GM23338 (cell line): ENCODE measurements around the gene ARHGAP28. TPM values are rescaled to one million over a fixed set of nuclear protein-coding genes. Genes with fewer than 3 reads are reported as not detected.

Experiments
- ATAC-seq: fragments of 200-7000 bp; cut with Tn5 transposase; 3 replicates; pipeline ENCODE4 v1.9.1; 2020
- DNase-seq: peaks from one replicate; pipeline ENCODE4 v3.0.0-alpha.2; 2015; ENCODE audit warnings: low spot score
- H2AFZ ChIP-seq: fragments of 200-600 bp; sonication (generic); 2 replicates; pipeline ENCODE4 v1.8.0; 2016; ENCODE audit warnings: antibody characterized with exemption, mild to moderate bottlenecking, moderate library complexity
- H3F3A ChIP-seq: fragments of 200-600 bp; sonication (generic); replicated peaks from 2 replicates; pipeline ENCODE4 v1.8.0; 2017; ENCODE audit warnings: antibody characterized with exemption, mixed run types, low read depth
- H3K27ac ChIP-seq: fragments of 200-600 bp; sonication (generic); 2 replicates; pipeline ENCODE4 v1.6.1; 2016; ENCODE audit warnings: low read depth
- H3K27me3 ChIP-seq: fragments of 200-600 bp; sonication (generic); 2 replicates; pipeline ENCODE4 v1.8.0; 2016; ENCODE audit warnings: mild to moderate bottlenecking, mixed run types, moderate library complexity; ENCODE audit not compliant: insufficient read depth
- H3K36me3 ChIP-seq: fragments of 200-600 bp; sonication (generic); 2 replicates; pipeline ENCODE4 v1.8.0; 2016; ENCODE audit warnings: mild to moderate bottlenecking; ENCODE audit not compliant: insufficient read depth
- H3K4me1 ChIP-seq: fragments of 200-600 bp; sonication (generic); 2 replicates; pipeline ENCODE4 v1.8.0; 2016; ENCODE audit warnings: mild to moderate bottlenecking, moderate library complexity; ENCODE audit not compliant: insufficient read depth
- H3K4me2 ChIP-seq: fragments of 200-600 bp; sonication (generic); 2 replicates; pipeline ENCODE4 v1.7.1; 2017; ENCODE audit warnings: mixed run types
- H3K4me3 ChIP-seq: fragments of 200-600 bp; sonication (generic); 2 replicates; pipeline ENCODE4 v1.6.1; 2016; ENCODE audit warnings: mixed run types
- H3K79me2 ChIP-seq: fragments of 200-600 bp; sonication (generic); replicated peaks from 2 replicates; pipeline ENCODE4 v1.8.0; 2017; ENCODE audit warnings: mild to moderate bottlenecking; ENCODE audit not compliant: insufficient read depth
- H3K9me2 ChIP-seq: fragments of 200-600 bp; sonication (generic); 2 replicates; pipeline ENCODE4 v1.8.0; 2017; ENCODE audit not compliant: insufficient read depth
- H4K20me1 ChIP-seq: fragments of 200-600 bp; sonication (generic); replicated peaks from 2 replicates; pipeline ENCODE4 v1.8.0; 2017; ENCODE audit warnings: mild to moderate bottlenecking; ENCODE audit not compliant: insufficient read depth
- H3K27ac Mint-ChIP-seq: 2 replicates; pipeline ENCODE4 v1.8.0; 2020; ENCODE audit warnings: inconsistent platforms, mild to moderate bottlenecking, moderate library complexity, mixed read lengths
- H3K27me3 Mint-ChIP-seq: 3 replicates; pipeline ENCODE4 v1.8.0; 2022; ENCODE audit warnings: low read depth, mild to moderate bottlenecking, moderate library complexity, mixed read lengths, inconsistent platforms; ENCODE audit not compliant: insufficient read depth, poor library complexity
- H3K36me3 Mint-ChIP-seq: 3 replicates; pipeline ENCODE4 v1.8.0; 2021; ENCODE audit warnings: low read depth, mild to moderate bottlenecking, inconsistent platforms, moderate library complexity, mixed read lengths
- H3K4me1 Mint-ChIP-seq: 3 replicates; pipeline ENCODE4 v1.8.0; 2020; ENCODE audit warnings: mild to moderate bottlenecking, inconsistent platforms, mixed read lengths
- H3K4me3 Mint-ChIP-seq: 3 replicates; pipeline ENCODE4 v1.8.0; 2021; ENCODE audit warnings: moderate library complexity, mild to moderate bottlenecking, inconsistent platforms, mixed read lengths
- H3K9me3 Mint-ChIP-seq: 3 replicates; pipeline ENCODE4 v1.8.0; 2020; ENCODE audit warnings: moderate library complexity, mild to moderate bottlenecking, inconsistent platforms, mixed read lengths
- CREB1 ChIP-seq: fragments of 250-450 bp; sonication (Bioruptor Pico); IDR thresholded peaks from 2 replicates; pipeline ENCODE4 v1.5.0; 2020; ENCODE audit warnings: low read depth, mild to moderate bottlenecking, moderate library complexity
- EZH2 ChIP-seq: fragments of 200-600 bp; sonication (generic); IDR thresholded peaks from one replicate; pipeline ENCODE4 v1.8.0; 2017; ENCODE audit warnings: antibody characterized with exemption, mild to moderate bottlenecking, low read depth; ENCODE audit not compliant: unreplicated experiment
- EZH2phosphoT487 ChIP-seq: fragments of 200-600 bp; sonication (generic); IDR thresholded peaks from one replicate; pipeline ENCODE4 v1.8.1; 2018; ENCODE audit warnings: antibody characterized with exemption; ENCODE audit not compliant: unreplicated experiment
- JUNB ChIP-seq: IDR thresholded peaks from one replicate; pipeline ENCODE4 v1.6.1; 2016; ENCODE audit warnings: antibody characterized with exemption; ENCODE audit not compliant: unreplicated experiment
- ZNF114 ChIP-seq: fragments of 250-450 bp; sonication (Bioruptor Pico); IDR thresholded peaks from 2 replicates; pipeline ENCODE4 v1.5.0; 2020; ENCODE audit warnings: mild to moderate bottlenecking, moderate library complexity
- polyA plus RNA-seq: library from polyadenylated mRNA; unstranded; fragments of >200 nt; fragmentation: Nextera tagmentation; extraction: Ambion mirVana; gene quantifications from 2 replicates; pipeline ENCODE4 v1.2.1, GENCODE V29; 2016
- total RNA-seq: library from RNA; depleted of rRNA; stranded (reverse); fragments of >200 nt; shearing (Covaris generic); gene quantifications from 2 replicates; pipeline ENCODE4 v1.2.3, GENCODE V29; 2014
- TF ChIP-seq, protein P1 (sequence below): fragments of 250-450 bp; sonication (Bioruptor Pico); IDR thresholded peaks from 2 replicates; pipeline ENCODE4 v1.5.0; 2020; ENCODE audit warnings: mild to moderate bottlenecking, moderate library complexity
- TF ChIP-seq, protein P2 (sequence below), 2 experiments: fragments of 200-600 bp in 1 of 2; sonication (generic) in 1 of 2; conservative IDR thresholded peaks; 2 replicates each; pipeline versions ENCODE4 v1.5.1 to v1.6.1; 2016 to 2017; ENCODE audit warnings: antibody characterized with exemption in 2 of 2, low read depth in 2 of 2, mild to moderate bottlenecking in 2 of 2, moderate library complexity in 1 of 2

Gene ARHGAP28
- total and polyA plus RNA-seq, 2 experiments from 2014 or later: 2.8 to 9.6 TPM

DNA sequence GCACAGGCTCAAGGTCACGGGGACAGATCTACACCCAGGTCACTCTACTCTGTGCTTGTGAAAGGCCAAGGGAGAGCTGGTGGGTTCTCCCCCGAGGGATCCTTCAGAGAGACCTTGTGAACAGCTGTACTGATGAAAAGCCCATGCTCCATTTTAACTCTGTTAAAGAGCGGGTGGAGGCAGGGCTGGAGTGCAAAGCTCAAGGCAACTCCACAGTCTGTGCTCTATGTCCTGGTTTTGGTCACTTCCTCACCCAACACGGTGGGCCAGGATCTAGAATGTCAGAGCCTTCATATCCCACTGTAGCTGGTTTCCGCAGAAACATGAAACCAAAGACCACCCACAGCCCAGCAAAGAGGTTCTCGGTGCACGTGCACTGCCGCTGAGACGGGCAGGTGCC, 210.9 kb downstream of the ARHGAP28 start:
- no peak for ATAC-seq
- H3K9me2 ChIP-seq: no peaks in the 10 kb centered on the region
- TF ChIP-seq EZH2 (no peak), JUNB (no peak), CREB1 (CRISPR knock-in tag) (no peak), EZH2phosphoT487 (no peak), ZNF114 (CRISPR knock-in tag) (no peak)
- TF ChIP-seq, protein P1, sequence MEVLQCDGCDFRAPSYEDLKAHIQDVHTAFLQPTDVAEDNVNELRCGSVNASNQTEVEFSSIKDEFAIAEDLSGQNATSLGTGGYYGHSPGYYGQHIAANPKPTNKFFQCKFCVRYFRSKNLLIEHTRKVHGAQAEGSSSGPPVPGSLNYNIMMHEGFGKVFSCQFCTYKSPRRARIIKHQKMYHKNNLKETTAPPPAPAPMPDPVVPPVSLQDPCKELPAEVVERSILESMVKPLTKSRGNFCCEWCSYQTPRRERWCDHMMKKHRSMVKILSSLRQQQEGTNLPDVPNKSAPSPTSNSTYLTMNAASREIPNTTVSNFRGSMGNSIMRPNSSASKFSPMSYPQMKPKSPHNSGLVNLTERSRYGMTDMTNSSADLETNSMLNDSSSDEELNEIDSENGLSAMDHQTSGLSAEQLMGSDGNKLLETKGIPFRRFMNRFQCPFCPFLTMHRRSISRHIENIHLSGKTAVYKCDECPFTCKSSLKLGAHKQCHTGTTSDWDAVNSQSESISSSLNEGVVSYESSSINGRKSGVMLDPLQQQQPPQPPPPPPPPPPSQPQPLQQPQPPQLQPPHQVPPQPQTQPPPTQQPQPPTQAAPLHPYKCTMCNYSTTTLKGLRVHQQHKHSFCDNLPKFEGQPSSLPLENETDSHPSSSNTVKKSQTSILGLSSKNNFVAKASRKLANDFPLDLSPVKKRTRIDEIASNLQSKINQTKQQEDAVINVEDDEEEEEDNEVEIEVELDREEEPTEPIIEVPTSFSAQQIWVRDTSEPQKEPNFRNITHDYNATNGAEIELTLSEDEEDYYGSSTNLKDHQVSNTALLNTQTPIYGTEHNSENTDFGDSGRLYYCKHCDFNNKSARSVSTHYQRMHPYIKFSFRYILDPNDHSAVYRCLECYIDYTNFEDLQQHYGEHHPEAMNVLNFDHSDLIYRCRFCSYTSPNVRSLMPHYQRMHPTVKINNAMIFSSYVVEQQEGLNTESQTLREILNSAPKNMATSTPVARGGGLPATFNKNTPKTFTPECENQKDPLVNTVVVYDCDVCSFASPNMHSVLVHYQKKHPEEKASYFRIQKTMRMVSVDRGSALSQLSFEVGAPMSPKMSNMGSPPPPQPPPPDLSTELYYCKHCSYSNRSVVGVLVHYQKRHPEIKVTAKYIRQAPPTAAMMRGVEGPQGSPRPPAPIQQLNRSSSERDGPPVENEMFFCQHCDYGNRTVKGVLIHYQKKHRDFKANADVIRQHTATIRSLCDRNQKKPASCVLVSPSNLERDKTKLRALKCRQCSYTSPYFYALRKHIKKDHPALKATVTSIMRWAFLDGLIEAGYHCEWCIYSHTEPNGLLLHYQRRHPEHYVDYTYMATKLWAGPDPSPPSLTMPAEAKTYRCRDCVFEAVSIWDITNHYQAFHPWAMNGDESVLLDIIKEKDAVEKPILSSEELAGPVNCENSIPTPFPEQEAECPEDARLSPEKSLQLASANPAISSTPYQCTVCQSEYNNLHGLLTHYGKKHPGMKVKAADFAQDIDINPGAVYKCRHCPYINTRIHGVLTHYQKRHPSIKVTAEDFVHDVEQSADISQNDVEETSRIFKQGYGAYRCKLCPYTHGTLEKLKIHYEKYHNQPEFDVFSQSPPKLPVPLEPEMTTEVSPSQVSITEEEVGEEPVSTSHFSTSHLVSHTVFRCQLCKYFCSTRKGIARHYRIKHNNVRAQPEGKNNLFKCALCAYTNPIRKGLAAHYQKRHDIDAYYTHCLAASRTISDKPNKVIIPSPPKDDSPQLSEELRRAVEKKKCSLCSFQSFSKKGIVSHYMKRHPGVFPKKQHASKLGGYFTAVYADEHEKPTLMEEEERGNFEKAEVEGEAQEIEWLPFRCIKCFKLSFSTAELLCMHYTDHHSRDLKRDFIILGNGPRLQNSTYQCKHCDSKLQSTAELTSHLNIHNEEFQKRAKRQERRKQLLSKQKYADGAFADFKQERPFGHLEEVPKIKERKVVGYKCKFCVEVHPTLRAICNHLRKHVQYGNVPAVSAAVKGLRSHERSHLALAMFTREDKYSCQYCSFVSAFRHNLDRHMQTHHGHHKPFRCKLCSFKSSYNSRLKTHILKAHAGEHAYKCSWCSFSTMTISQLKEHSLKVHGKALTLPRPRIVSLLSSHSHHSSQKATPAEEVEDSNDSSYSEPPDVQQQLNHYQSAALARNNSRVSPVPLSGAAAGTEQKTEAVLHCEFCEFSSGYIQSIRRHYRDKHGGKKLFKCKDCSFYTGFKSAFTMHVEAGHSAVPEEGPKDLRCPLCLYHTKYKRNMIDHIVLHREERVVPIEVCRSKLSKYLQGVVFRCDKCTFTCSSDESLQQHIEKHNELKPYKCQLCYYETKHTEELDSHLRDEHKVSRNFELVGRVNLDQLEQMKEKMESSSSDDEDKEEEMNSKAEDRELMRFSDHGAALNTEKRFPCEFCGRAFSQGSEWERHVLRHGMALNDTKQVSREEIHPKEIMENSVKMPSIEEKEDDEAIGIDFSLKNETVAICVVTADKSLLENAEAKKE: no peak
- TF ChIP-seq, protein P2, sequence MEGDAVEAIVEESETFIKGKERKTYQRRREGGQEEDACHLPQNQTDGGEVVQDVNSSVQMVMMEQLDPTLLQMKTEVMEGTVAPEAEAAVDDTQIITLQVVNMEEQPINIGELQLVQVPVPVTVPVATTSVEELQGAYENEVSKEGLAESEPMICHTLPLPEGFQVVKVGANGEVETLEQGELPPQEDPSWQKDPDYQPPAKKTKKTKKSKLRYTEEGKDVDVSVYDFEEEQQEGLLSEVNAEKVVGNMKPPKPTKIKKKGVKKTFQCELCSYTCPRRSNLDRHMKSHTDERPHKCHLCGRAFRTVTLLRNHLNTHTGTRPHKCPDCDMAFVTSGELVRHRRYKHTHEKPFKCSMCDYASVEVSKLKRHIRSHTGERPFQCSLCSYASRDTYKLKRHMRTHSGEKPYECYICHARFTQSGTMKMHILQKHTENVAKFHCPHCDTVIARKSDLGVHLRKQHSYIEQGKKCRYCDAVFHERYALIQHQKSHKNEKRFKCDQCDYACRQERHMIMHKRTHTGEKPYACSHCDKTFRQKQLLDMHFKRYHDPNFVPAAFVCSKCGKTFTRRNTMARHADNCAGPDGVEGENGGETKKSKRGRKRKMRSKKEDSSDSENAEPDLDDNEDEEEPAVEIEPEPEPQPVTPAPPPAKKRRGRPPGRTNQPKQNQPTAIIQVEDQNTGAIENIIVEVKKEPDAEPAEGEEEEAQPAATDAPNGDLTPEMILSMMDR (conservative IDR thresholded peaks at IDR 0.05; ENCODE audit: low read depth in 2 of 2): no peak
- DNase-seq: no peak
- Mint-ChIP-seq H3K4me3 (no peak overlapping the region), H3K9me3 (no peaks in the 10 kb centered on the region), H3K27ac (no peak overlapping the region), H3K36me3 (peaks cover 22% of the 10 kb centered on the region), H3K27me3 (peaks cover 3% of the 10 kb centered on the region), H3K4me1 (no peaks in the 10 kb centered on the region)
- no peaks in the 10 kb centered on the region for H3K79me2 ChIP-seq
- H3K36me3 ChIP-seq: peaks cover 5% of the 10 kb centered on the region; the same call in 1 of the 2 replicates
- no peaks in the 10 kb centered on the region for H3F3A ChIP-seq
- no peaks in the 10 kb centered on the region for H3K4me1 ChIP-seq
- H3K4me2 ChIP-seq: no peak overlapping the region
- no peaks in the 10 kb centered on the region for H3K27me3 ChIP-seq
- H4K20me1 ChIP-seq: no peaks in the 10 kb centered on the region
- H3K27ac ChIP-seq: no peak overlapping the region
- no peak overlapping the region for H2AFZ ChIP-seq
- H3K4me3 ChIP-seq: no peak overlapping the region
